ENCODE data around the gene TECPR1. TPM values are rescaled to one million over a fixed set of nuclear protein-coding genes. Genes with fewer than 3 reads are reported as not detected.
A peak's percentile ranks its signal among the peaks of the same experiment; 100 is the strongest.

Gene TECPR1
- total and polyA plus RNA-seq, 2 donors (not counting 1 experiment from before 2014, with no cell fraction given): 20.9 to 52.2 TPM

GRCh38 chr7:98166668-98166970, 85.4 kb downstream of the TECPR1 start:
- Histone ChIP-seq H3K4me3 (ENCODE audit: control extremely low read depth in 1 of 5, extremely low read depth in 1 of 5, insufficient read depth in 1 of 5, low read depth in 2 of 5, low read length in 4 of 5) (no peak overlapping the region), H3K36me3 (replicated peaks in 1 of 2; ENCODE audit: control extremely low read depth in 1 of 2, control insufficient read depth in 1 of 2, extremely low read depth in 1 of 2, insufficient read depth in 2 of 2, low read length in 1 of 2) (no peaks in the 10 kb centered on the region), H3K27ac (ENCODE audit: low read length in 2 of 2) (no peak overlapping the region), H3K79me2 (ENCODE audit: control insufficient read depth, insufficient read depth, low read length) (peaks cover 4% of the 10 kb centered on the region), H2AFZ (ENCODE audit: insufficient read depth, low read depth, low read length, poor library complexity, severe bottlenecking) (no peak overlapping the region), H3K9me3 (ENCODE audit: control extremely low read depth in 1 of 3, control insufficient read depth in 2 of 3, insufficient read depth in 1 of 3, low read length in 2 of 3) (no peaks in the 10 kb centered on the region), H3K4me2 (replicated peaks; ENCODE audit: low read depth, low read length, poor library complexity, severe bottlenecking) (no peak overlapping the region), H3K9ac (ENCODE audit: low read length) (no peak overlapping the region), H3K4me1 (ENCODE audit: control insufficient read depth in 2 of 2, insufficient read depth in 2 of 2, low read length in 2 of 2) (peaks cover 3 to 13% of the 10 kb centered on the region in 2 donors), H4K20me1 (ENCODE audit: control insufficient read depth, insufficient read depth, low read length, poor library complexity, severe bottlenecking) (peaks cover 48% of the 10 kb centered on the region), H3K27me3 (replicated peaks in 1 of 4; ENCODE audit: control extremely low read depth in 1 of 4, control insufficient read depth in 3 of 4, insufficient read depth in 4 of 4, low read length in 3 of 4) (peaks cover 0 to 4% (median 0%) of the 10 kb centered on the region in 4 experiments)
- Mint-ChIP-seq H3K9me3 (ENCODE audit: insufficient read depth) (no peaks in the 10 kb centered on the region), H3K27ac (no peak overlapping the region), H3K27me3 (peaks cover 4% of the 10 kb centered on the region), H3K4me1 (peaks cover 22% of the 10 kb centered on the region), H3K4me3 (no peak overlapping the region)
- DNase-seq (no peak), ATAC-seq (ENCODE audit: low read depth) (no peak)
- no CpG with 5 or more reads among the region's 2 CpGs for WGBS (ENCODE audit: insufficient coverage)
- ChIA-PET POLR2A (no interaction called here), CTCF (interaction anchor here (0.8 to 11.3 kb wide), 12 partner anchors 10 to 235 kb away, joined by 3 to 383 read pairs (median 11); partner anchors contain the start of genes BAIAP2L1 and LMTK2)
- intact Hi-C loops (cut with micrococcal nuclease): loop anchor here (2.0 to 10.0 kb wide), 2 partner anchors 28 to 1062 kb away; no protein-coding TSS in a partner anchor
- TF ChIP-seq CTCF (IDR thresholded peaks at IDR 0.05) (no peak), EZH2 (IDR thresholded peaks at IDR 0.05; ENCODE audit: borderline replicate concordance, insufficient read depth, low read depth, low read length, poor library complexity, severe bottlenecking) (no peak)

DNA sequence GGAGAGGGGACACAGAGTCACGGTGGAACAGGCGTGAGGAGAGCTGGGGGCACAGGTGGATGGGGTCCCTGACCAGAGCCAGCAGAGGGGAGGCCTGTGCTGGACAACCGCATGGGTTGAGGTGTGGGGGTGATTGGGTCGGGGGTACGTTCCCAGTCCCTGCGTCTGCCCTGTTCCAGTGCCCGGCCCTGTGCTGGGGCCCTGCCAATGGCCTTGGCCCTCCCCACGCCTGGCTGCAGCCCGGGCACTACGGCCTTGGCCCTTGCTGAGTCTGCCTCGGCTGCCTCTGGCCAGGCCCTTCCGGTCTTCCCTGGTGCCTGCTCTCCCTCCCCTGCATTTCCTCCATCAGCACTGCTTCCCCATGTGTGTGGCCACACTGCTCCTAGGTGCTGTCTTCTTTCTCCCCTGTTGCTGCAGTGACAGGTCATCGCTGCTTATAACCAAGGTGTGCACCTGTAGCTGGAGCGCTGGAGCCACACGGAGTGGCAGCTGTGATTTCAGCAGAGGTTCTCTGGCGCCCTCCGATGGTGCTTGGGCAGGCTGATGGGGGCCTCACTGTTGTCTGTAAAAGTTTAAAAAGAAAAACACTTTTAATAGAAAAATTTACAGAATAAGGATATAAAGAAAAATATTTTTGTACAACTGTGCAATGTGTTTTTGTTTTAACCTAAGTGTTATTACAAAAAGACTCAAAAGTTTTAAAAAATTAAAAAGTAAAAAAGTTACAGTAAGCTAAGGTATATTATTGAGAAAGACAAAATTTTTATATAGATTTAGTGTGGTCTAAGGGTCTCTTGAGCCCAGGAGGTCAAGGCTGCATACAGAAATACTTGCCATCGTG, 86.0 kb downstream of the TECPR1 start:
- peaks cover 22% of the 10 kb centered on the region for H3K4me1 Mint-ChIP-seq
- Histone ChIP-seq H3K9ac (ENCODE audit: low read length) (no peak overlapping the region), H3K36me3 (replicated peaks in 1 of 2; ENCODE audit: control extremely low read depth in 1 of 2, control insufficient read depth in 1 of 2, extremely low read depth in 1 of 2, insufficient read depth in 2 of 2, low read length in 1 of 2) (no peaks in the 10 kb centered on the region), H4K20me1 (ENCODE audit: control insufficient read depth, insufficient read depth, low read length, poor library complexity, severe bottlenecking) (peaks cover 48% of the 10 kb centered on the region), H3K27me3 (replicated peaks in 1 of 4; ENCODE audit: control extremely low read depth in 1 of 4, control insufficient read depth in 3 of 4, insufficient read depth in 4 of 4, low read length in 3 of 4) (peaks cover 0 to 4% (median 0%) of the 10 kb centered on the region in 4 experiments), H3K4me1 (ENCODE audit: control insufficient read depth in 2 of 2, insufficient read depth in 2 of 2, low read length in 2 of 2) (peaks cover 3 to 13% of the 10 kb centered on the region in 2 donors), H3K79me2 (ENCODE audit: control insufficient read depth, insufficient read depth, low read length) (peaks cover 4% of the 10 kb centered on the region), H3K4me2 (replicated peaks; ENCODE audit: low read depth, low read length, poor library complexity, severe bottlenecking) (no peak overlapping the region), H3K4me3 (ENCODE audit: control extremely low read depth in 1 of 5, extremely low read depth in 1 of 5, insufficient read depth in 1 of 5, low read depth in 2 of 5, low read length in 4 of 5) (no peak overlapping the region), H3K27ac (ENCODE audit: low read length in 2 of 2) (no peak overlapping the region), H2AFZ (ENCODE audit: insufficient read depth, low read depth, low read length, poor library complexity, severe bottlenecking) (no peak overlapping the region), H3K9me3 (ENCODE audit: control extremely low read depth in 1 of 3, control insufficient read depth in 2 of 3, insufficient read depth in 1 of 3, low read length in 2 of 3) (no peaks in the 10 kb centered on the region)
- H3K27ac Mint-ChIP-seq: no peak overlapping the region
- intact Hi-C loops (cut with micrococcal nuclease): loop anchor here (2.0 to 10.0 kb wide), 2 partner anchors 27 to 1061 kb away; no protein-coding TSS in a partner anchor
- CTCF ChIA-PET: interaction anchor here (0.7 to 11.3 kb wide), 13 partner anchors 14 to 235 kb away, joined by 3 to 383 read pairs (median 6); partner anchors contain the start of genes BAIAP2L1 and LMTK2
- DNase-seq (peak; percentile 70), ATAC-seq (ENCODE audit: low read depth) (peak; percentile 70)
- no peak overlapping the region for H3K4me3 Mint-ChIP-seq
- peaks cover 4% of the 10 kb centered on the region for H3K27me3 Mint-ChIP-seq
- POLR2A ChIA-PET: no interaction called here
- TF ChIP-seq CTCF (IDR thresholded peaks at IDR 0.05) (peak; percentile 77), EZH2 (IDR thresholded peaks at IDR 0.05; ENCODE audit: borderline replicate concordance, insufficient read depth, low read depth, low read length, poor library complexity, severe bottlenecking) (no peak)
- H3K9me3 Mint-ChIP-seq (ENCODE audit: insufficient read depth): no peaks in the 10 kb centered on the region
- WGBS (ENCODE audit: insufficient coverage): 84% methylated on average over 15 of the region's 18 CpGs

Measured in B cell (primary cell).